H9 (cell line): ENCODE measurements around the gene APOL4. TPM values are rescaled to one million over a fixed set of nuclear protein-coding genes. Genes with fewer than 3 reads are reported as not detected.

Source experiments
- DNase-seq: peaks from one replicate; pipeline ENCODE4 v3.0.0-alpha.2; 2017
- H2AFZ ChIP-seq: one replicate; pipeline ENCODE4 v1.6.1; 2013; ENCODE audit warnings: mild to moderate bottlenecking, low read length, control low read depth, moderate library complexity
- H2AK5ac ChIP-seq: 2 replicates; pipeline ENCODE4 v1.6.1; 2013; ENCODE audit warnings: low read length, control low read depth, mixed read lengths; ENCODE audit not compliant: insufficient read length
- H2BK120ac ChIP-seq: one replicate; pipeline ENCODE4 v1.6.1; 2013; ENCODE audit warnings: low read depth, mild to moderate bottlenecking, low read length, control low read depth, inconsistent platforms; ENCODE audit not compliant: poor library complexity, severe bottlenecking
- H2BK12ac ChIP-seq: 2 replicates; pipeline ENCODE4 v1.6.1; 2013; ENCODE audit warnings: low read length, control low read depth, mixed read lengths, low read depth; ENCODE audit not compliant: insufficient read length
- H2BK15ac ChIP-seq: 2 replicates; pipeline ENCODE4 v1.6.1; 2013; ENCODE audit warnings: low read depth, low read length, control low read depth
- H2BK20ac ChIP-seq: one replicate; pipeline ENCODE4 v1.6.1; 2013; ENCODE audit warnings: low read depth, mild to moderate bottlenecking, low read length, control low read depth, inconsistent platforms; ENCODE audit not compliant: poor library complexity, severe bottlenecking
- H2BK5ac ChIP-seq: 2 replicates; pipeline ENCODE4 v1.6.1; 2013; ENCODE audit warnings: low read length, control low read depth, mixed read lengths; ENCODE audit not compliant: insufficient read length
- H3K14ac ChIP-seq: 2 replicates; pipeline ENCODE4 v1.6.1; 2013; ENCODE audit warnings: low read length, control low read depth; ENCODE audit not compliant: insufficient read depth
- H3K18ac ChIP-seq: 2 replicates; pipeline ENCODE4 v1.6.1; 2013; ENCODE audit warnings: low read depth, mild to moderate bottlenecking, mixed read lengths, low read length, control low read depth; ENCODE audit not compliant: insufficient read length
- H3K23ac ChIP-seq: 2 replicates; pipeline ENCODE4 v1.6.1; 2013; ENCODE audit warnings: low read length, control low read depth, mixed read lengths, low read depth; ENCODE audit not compliant: insufficient read length
- H3K23me2 ChIP-seq: 2 replicates; pipeline ENCODE4 v1.6.1; 2013; ENCODE audit warnings: low read depth, mild to moderate bottlenecking, mixed read lengths, low read length, control low read depth; ENCODE audit not compliant: insufficient read length, poor library complexity, severe bottlenecking
- H3K27ac ChIP-seq: 2 replicates; pipeline ENCODE4 v1.5.1; 2013; ENCODE audit warnings: low read length, control low read depth, mixed read lengths, low read depth; ENCODE audit not compliant: insufficient read length
- H3K27me3 ChIP-seq: 2 replicates; pipeline ENCODE4 v1.6.1; 2013; ENCODE audit warnings: low read length, control low read depth, inconsistent platforms; ENCODE audit not compliant: insufficient read depth
- H3K4ac ChIP-seq: 2 replicates; pipeline ENCODE4 v1.6.1; 2013; ENCODE audit warnings: low read depth, mild to moderate bottlenecking, control low read depth, inconsistent platforms, low read length, moderate library complexity
- H3K4me1 ChIP-seq: 2 replicates; pipeline ENCODE4 v1.6.1; 2013; ENCODE audit warnings: low read length, control low read depth, inconsistent platforms; ENCODE audit not compliant: insufficient read depth
- H3K4me2 ChIP-seq: 2 replicates; pipeline ENCODE4 v1.6.1; 2013; ENCODE audit warnings: low read length, control low read depth, mixed read lengths; ENCODE audit not compliant: insufficient read length, insufficient read depth
- H3K56ac ChIP-seq: 2 replicates; pipeline ENCODE4 v1.6.1; 2013; ENCODE audit warnings: low read depth, mild to moderate bottlenecking, mixed read lengths, low read length, control low read depth; ENCODE audit not compliant: insufficient read length
- H3K79me1 ChIP-seq: 2 replicates; pipeline ENCODE4 v1.6.1; 2013; ENCODE audit warnings: low read depth, mild to moderate bottlenecking, moderate library complexity, low read length, control low read depth, inconsistent platforms; ENCODE audit not compliant: insufficient read depth, poor library complexity, severe bottlenecking
- H3K79me2 ChIP-seq: 2 replicates; pipeline ENCODE4 v1.6.1; 2013; ENCODE audit warnings: low read length, control low read depth, inconsistent platforms; ENCODE audit not compliant: insufficient read depth
- H3K9ac ChIP-seq: 2 replicates; pipeline ENCODE4 v1.6.1; 2013; ENCODE audit warnings: low read length, control low read depth, mixed read lengths; ENCODE audit not compliant: insufficient read length; ENCODE audit errors: extremely low read depth
- H3K9me3 ChIP-seq: one replicate; pipeline ENCODE4 v1.6.1; 2013; ENCODE audit warnings: low read depth, low read length, inconsistent platforms; ENCODE audit not compliant: control insufficient read depth
- H3T11ph ChIP-seq: one replicate; pipeline ENCODE4 v1.6.1; 2013; ENCODE audit warnings: mild to moderate bottlenecking, low read length, control low read depth, inconsistent platforms
- H4K20me1 ChIP-seq: one replicate; pipeline ENCODE4 v1.6.1; 2013; ENCODE audit not compliant: control insufficient read depth, insufficient read length, insufficient read depth
- H4K5ac ChIP-seq: 2 replicates; pipeline ENCODE4 v1.6.1; 2013; ENCODE audit warnings: low read depth, mild to moderate bottlenecking, mixed read lengths, low read length, control low read depth; ENCODE audit not compliant: insufficient read length
- H4K8ac ChIP-seq: replicated peaks from 2 replicates; pipeline ENCODE4 v1.6.1; 2013; ENCODE audit warnings: low read length, control low read depth, mixed read lengths, low read depth; ENCODE audit not compliant: insufficient read length
- H4K91ac ChIP-seq: 2 replicates; pipeline ENCODE4 v1.6.1; 2013; ENCODE audit warnings: low read depth, mild to moderate bottlenecking, moderate library complexity, mixed read lengths, low read length, control low read depth; ENCODE audit not compliant: insufficient read length
- H3K27ac Mint-ChIP-seq, 3 experiments: 2 replicates in 2 of 3; 3 replicates in 1 of 3; pipeline ENCODE4 v1.8.0; 2020 to 2021; ENCODE audit warnings: mixed read lengths in 3 of 3, mild to moderate bottlenecking in 1 of 3, moderate library complexity in 1 of 3
- H3K27me3 Mint-ChIP-seq: 2 replicates; pipeline ENCODE4 v1.8.0; 2021; ENCODE audit warnings: low read depth, mild to moderate bottlenecking, moderate library complexity, mixed read lengths
- H3K36me3 Mint-ChIP-seq, 3 experiments: 2 replicates in 2 of 3; 3 replicates in 1 of 3; pipeline ENCODE4 v1.8.0; 2020 to 2021; ENCODE audit warnings: low read depth in 3 of 3, mixed read lengths in 3 of 3; ENCODE audit not compliant: insufficient read depth in 1 of 3
- H3K4me1 Mint-ChIP-seq, 2 experiments: 2 replicates each; pipeline ENCODE4 v1.8.0; 2020; ENCODE audit warnings: mixed read lengths in 2 of 2
- H3K4me3 Mint-ChIP-seq, 2 experiments: 2 replicates in 1 of 2; 3 replicates in 1 of 2; pipeline ENCODE4 v1.8.0; 2020 to 2021; ENCODE audit warnings: mild to moderate bottlenecking in 2 of 2, mixed read lengths in 2 of 2, moderate library complexity in 1 of 2
- H3K9me3 Mint-ChIP-seq, 2 experiments: 2 replicates in 1 of 2; 3 replicates in 1 of 2; pipeline ENCODE4 v1.8.0; 2020; ENCODE audit warnings: mild to moderate bottlenecking in 2 of 2, mixed read lengths in 2 of 2, moderate library complexity in 1 of 2
- WGBS: extraction: QIAGEN DNeasy Blood & Tissue Kit; methylation state at CpG from one replicate; pipeline ENCODE4 v1.1.7; 2013; ENCODE audit warnings: missing lambda C conversion rate, low lambda C conversion rate, mixed read lengths; ENCODE audit not compliant: insufficient read length; ENCODE audit errors: extremely low coverage; 5-methylcytosine and 5-hydroxymethylcytosine counted together
- total RNA-seq: library from RNA; stranded (reverse); gene quantifications from 2 replicates; pipeline ENCODE4 v1.2.1, GENCODE V29; 2021
- TF ChIP-seq, protein P1 (sequence below): fragments of 200-600 bp; sonication (generic); conservative IDR thresholded peaks from 3 replicates; pipeline ENCODE4 v1.8.0; 2021; ENCODE audit warnings: antibody characterized with exemption, mild to moderate bottlenecking

The APOL4 gene
- total RNA-seq, 1 experiment from 2014 or later = not detected

DNA sequence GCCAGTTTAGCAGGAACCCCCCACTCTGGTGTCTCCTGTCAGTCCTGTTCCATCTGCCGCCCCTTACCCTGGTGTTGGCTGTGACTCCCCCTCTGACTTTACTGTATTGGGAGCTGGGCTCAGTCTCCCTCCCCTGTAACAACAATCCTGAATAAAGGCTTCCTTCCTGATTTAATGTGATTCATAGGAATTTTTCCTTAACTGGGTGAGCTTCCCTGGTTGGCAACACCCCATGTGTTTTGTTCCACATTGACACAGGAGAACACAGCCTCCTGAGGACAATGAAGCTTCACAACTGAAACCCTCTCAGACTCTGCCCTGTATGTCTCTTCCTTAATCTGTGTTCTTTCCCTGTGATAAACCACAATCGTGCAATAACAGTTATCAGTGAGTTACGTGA lies 8.4 kb downstream of the APOL4 start:
- Mint-ChIP-seq H3K36me3 (peaks cover 2 to 8% (median 5%) of the 10 kb centered on the region in 3 experiments; a peak in 4 of 7 replicates), H3K4me1 (peaks cover 57 to 61% of the 10 kb centered on the region in 2 experiments), H3K27me3 (peaks cover 5% of the 10 kb centered on the region; the same call in 1 of the 2 replicates), H3K4me3 (no peak overlapping the region), H3K9me3 (peaks cover 5 to 6% of the 10 kb centered on the region in 2 experiments; a peak in 4 of 5 replicates), H3K27ac (no peak overlapping the region)
- Histone ChIP-seq H3K9me3 (no peaks in the 10 kb centered on the region), H3K9ac (no peak overlapping the region), H2AFZ (no peak overlapping the region), H3K27me3 (no peaks in the 10 kb centered on the region), H3K56ac (no peak overlapping the region), H3K4me2 (no peak overlapping the region), H4K20me1 (no peaks in the 10 kb centered on the region), H2BK12ac (no peak overlapping the region), H2BK20ac (no peak overlapping the region), H2BK120ac (no peak overlapping the region), H3K4me1 (peaks cover 4% of the 10 kb centered on the region; the same call in 1 of the 2 replicates), H3K4ac (no peak overlapping the region), H3K14ac (no peak overlapping the region), H2BK5ac (no peak overlapping the region), H3K79me1 (no peaks in the 10 kb centered on the region), H2BK15ac (no peak overlapping the region), H3K18ac (no peak overlapping the region), H3K23me2 (no peaks in the 10 kb centered on the region), H4K5ac (no peak overlapping the region), H2AK5ac (no peak overlapping the region), H3K27ac (no peak overlapping the region), H3K23ac (no peak overlapping the region), H4K91ac (no peak overlapping the region), H4K8ac (no peak overlapping the region), H3T11ph (no peak overlapping the region), H3K79me2 (no peaks in the 10 kb centered on the region)
- no CpG with 5 or more reads among the region's 3 CpGs for WGBS
- DNase-seq = no peak
- TF ChIP-seq, protein P1, sequence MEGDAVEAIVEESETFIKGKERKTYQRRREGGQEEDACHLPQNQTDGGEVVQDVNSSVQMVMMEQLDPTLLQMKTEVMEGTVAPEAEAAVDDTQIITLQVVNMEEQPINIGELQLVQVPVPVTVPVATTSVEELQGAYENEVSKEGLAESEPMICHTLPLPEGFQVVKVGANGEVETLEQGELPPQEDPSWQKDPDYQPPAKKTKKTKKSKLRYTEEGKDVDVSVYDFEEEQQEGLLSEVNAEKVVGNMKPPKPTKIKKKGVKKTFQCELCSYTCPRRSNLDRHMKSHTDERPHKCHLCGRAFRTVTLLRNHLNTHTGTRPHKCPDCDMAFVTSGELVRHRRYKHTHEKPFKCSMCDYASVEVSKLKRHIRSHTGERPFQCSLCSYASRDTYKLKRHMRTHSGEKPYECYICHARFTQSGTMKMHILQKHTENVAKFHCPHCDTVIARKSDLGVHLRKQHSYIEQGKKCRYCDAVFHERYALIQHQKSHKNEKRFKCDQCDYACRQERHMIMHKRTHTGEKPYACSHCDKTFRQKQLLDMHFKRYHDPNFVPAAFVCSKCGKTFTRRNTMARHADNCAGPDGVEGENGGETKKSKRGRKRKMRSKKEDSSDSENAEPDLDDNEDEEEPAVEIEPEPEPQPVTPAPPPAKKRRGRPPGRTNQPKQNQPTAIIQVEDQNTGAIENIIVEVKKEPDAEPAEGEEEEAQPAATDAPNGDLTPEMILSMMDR = no peak
